Transverse colon (tissue), 4 donors: Measurements from ENCODE around the gene ARHGAP10.

Experiments used
- EP300 ChIP-seq: sonication (generic); formaldehyde crosslinking; IDR thresholded peaks from one replicate; pipeline ENCODE4 v1.6.1; 2017; ENCODE audit warnings: antibody characterized with exemption, low read depth
- POLR2A ChIP-seq: fragments of 450-650 bp; IDR thresholded peaks from one replicate; pipeline ENCODE4 v1.6.1; 2016; ENCODE audit warnings: antibody characterized with exemption, mild to moderate bottlenecking, moderate library complexity
- POLR2AphosphoS5 ChIP-seq, 3 donors: sonication (generic); formaldehyde crosslinking; IDR thresholded peaks; one replicate each; pipeline ENCODE4 v1.6.1; 2016; ENCODE audit warnings: antibody characterized with exemption in 3 of 3
- TF ChIP-seq, protein P1 (sequence below), 5 experiments: fragments of 200-600 bp in 3 of 5; fragments of 450-650 bp in 2 of 5; sonication (generic) in 3 of 5; IDR thresholded peaks; 1 replicate in 2 of 5; 2 replicates in 3 of 5; pipeline ENCODE4 v1.5.1; 2016 to 2017; ENCODE audit warnings: antibody characterized with exemption in 5 of 5, inconsistent platforms in 3 of 5, mild to moderate bottlenecking in 2 of 5, moderate library complexity in 1 of 5

DNA sequence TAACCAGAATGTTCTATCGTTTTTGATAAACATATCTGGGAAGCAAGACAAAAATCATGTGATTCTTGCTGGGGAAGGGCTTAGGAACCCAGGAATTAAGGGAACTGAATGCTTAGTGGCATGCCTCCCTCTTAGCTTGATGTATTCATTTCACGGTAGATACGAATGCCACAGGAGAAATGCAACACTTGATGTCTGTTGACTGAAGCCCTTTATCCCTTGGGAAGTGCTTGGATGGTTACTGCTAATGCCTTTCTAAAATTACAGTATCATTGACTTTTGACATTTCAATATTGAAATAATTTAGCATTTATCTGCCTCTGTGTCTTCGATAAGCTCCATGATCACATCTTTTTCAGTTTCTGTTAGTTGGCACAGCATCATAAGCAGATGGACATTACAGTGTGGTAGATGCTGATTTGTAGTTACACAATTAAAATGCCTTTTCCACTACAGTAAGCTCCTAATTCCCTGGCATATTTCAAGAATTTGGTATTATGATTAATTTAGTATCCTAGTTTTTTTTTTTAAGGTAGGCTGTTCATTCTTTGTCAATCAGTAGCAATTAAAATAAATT is 226.7 kb downstream of the ARHGAP10 start:
- TF ChIP-seq POLR2A = no peak
- TF ChIP-seq EP300 = no peak
- TF ChIP-seq, protein P1, sequence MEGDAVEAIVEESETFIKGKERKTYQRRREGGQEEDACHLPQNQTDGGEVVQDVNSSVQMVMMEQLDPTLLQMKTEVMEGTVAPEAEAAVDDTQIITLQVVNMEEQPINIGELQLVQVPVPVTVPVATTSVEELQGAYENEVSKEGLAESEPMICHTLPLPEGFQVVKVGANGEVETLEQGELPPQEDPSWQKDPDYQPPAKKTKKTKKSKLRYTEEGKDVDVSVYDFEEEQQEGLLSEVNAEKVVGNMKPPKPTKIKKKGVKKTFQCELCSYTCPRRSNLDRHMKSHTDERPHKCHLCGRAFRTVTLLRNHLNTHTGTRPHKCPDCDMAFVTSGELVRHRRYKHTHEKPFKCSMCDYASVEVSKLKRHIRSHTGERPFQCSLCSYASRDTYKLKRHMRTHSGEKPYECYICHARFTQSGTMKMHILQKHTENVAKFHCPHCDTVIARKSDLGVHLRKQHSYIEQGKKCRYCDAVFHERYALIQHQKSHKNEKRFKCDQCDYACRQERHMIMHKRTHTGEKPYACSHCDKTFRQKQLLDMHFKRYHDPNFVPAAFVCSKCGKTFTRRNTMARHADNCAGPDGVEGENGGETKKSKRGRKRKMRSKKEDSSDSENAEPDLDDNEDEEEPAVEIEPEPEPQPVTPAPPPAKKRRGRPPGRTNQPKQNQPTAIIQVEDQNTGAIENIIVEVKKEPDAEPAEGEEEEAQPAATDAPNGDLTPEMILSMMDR (IDR thresholded peaks at IDR 0.05) = no peak
- no peak for TF ChIP-seq POLR2AphosphoS5 (IDR thresholded peaks at IDR 0.05)
